ENCODE results near the gene CFAP100.

The CFAP100 gene

GRCh38 chr3:126394179-126394976 is at the start of gene CFAP100:
Gene CFAP100 (plus strand): TSS chr3:126394909. CDS start chr3:126396001, 1,092 bp downstream.
- DNase-seq (ENCODE audit: low spot score) = no peak

- no peak for DNase-seq (ENCODE audit: low spot score)
Measured at GRCh38 chr3:126345231-126345630, 49.5 kb upstream of the CFAP100 start.

GRCh38 chr3:126345641-126346460 is 48.9 kb upstream of the CFAP100 start:
- no peak for DNase-seq (ENCODE audit: low spot score)

GRCh38 chr3:126346466-126346865 is 48.2 kb upstream of the CFAP100 start:
- no peak for DNase-seq (ENCODE audit: low spot score)

GRCh38 chr3:126347543-126348161 is 47.1 kb upstream of the CFAP100 start:
- no peak for DNase-seq (ENCODE audit: low spot score)

- no peak for DNase-seq (ENCODE audit: low spot score)
Measured at GRCh38 chr3:126348308-126348920, 46.3 kb upstream of the CFAP100 start.

- DNase-seq (ENCODE audit: low spot score) = no peak
Measured at GRCh38 chr3:126349071-126349470, 45.6 kb upstream of the CFAP100 start.

GRCh38 chr3:126349611-126350501 is 44.9 kb upstream of the CFAP100 start:
- no peak for DNase-seq (ENCODE audit: low spot score)

GRCh38 chr3:126350502-126351085 is 44.1 kb upstream of the CFAP100 start:
- no peak for DNase-seq (ENCODE audit: low spot score)

GRCh38 chr3:126351086-126351770 is 43.5 kb upstream of the CFAP100 start:
- no peak for DNase-seq (ENCODE audit: low spot score)

GRCh38 chr3:126351771-126352475 is 42.8 kb upstream of the CFAP100 start:
- DNase-seq (ENCODE audit: low spot score) = no peak

- DNase-seq (ENCODE audit: low spot score) = no peak
Measured at GRCh38 chr3:126352476-126353454, 41.9 kb upstream of the CFAP100 start.

- no peak for DNase-seq (ENCODE audit: low spot score)
Measured at GRCh38 chr3:126353694-126354321, 40.9 kb upstream of the CFAP100 start.

- DNase-seq (ENCODE audit: low spot score) = no peak
Measured at GRCh38 chr3:126354776-126355175, 39.9 kb upstream of the CFAP100 start.

- DNase-seq (ENCODE audit: low spot score) = peak; percentile 53
Measured at GRCh38 chr3:126355251-126355650, 39.5 kb upstream of the CFAP100 start.

GRCh38 chr3:126355777-126356372 is 38.8 kb upstream of the CFAP100 start:
- DNase-seq (ENCODE audit: low spot score) = peak; percentile 63
